Vagina (tissue), 2 donors: ENCODE measurements around the gene LHB. TPM values are rescaled to one million over a fixed set of nuclear protein-coding genes. Genes with fewer than 3 reads are reported as not detected.
A peak's percentile ranks its signal among the peaks of the same experiment; 100 is the strongest.
"Not testable (repeated sequence)": the region's sequence is repeated elsewhere in the genome, so short reads cannot be mapped to it uniquely, and the experiment has no call there.

Experiments used
- DNase-seq, 2 donors: peaks; one replicate each; pipeline ENCODE4 v3.0.0-alpha.2; 2017; ENCODE audit errors: extremely low spot score in 2 of 2
- H3K27ac ChIP-seq: fragments of 200-600 bp; sonication (generic); one replicate; pipeline ENCODE4 v1.5.1; 2019
- H3K27me3 ChIP-seq: fragments of 200-600 bp; sonication (generic); one replicate; pipeline ENCODE4 v1.5.1; 2019
- H3K36me3 ChIP-seq, 2 donors: fragments of 200-600 bp; sonication (generic); one replicate each; pipeline ENCODE4 v1.5.1; 2017 to 2019
- H3K4me1 ChIP-seq: fragments of 200-600 bp; sonication (generic); one replicate; pipeline ENCODE4 v1.5.1; 2019
- H3K4me3 ChIP-seq, 2 donors: fragments of 200-600 bp; sonication (generic); 1 replicate in 1 of 2; 2 replicates in 1 of 2; pipeline ENCODE4 v1.5.1; 2016 to 2019
- H3K9me3 ChIP-seq: fragments of 200-600 bp; sonication (generic); one replicate; pipeline ENCODE4 v1.5.1; 2019
- POLR2A ChIP-seq, 2 donors: fragments of 450-650 bp; IDR thresholded peaks; one replicate each; pipeline ENCODE4 v1.6.1; 2017; ENCODE audit warnings: antibody characterized with exemption in 2 of 2, mild to moderate bottlenecking in 2 of 2, moderate library complexity in 2 of 2
- POLR2AphosphoS5 ChIP-seq, 2 donors: sonication (generic); formaldehyde crosslinking; IDR thresholded peaks; one replicate each; pipeline ENCODE4 v1.9.0; 2017; ENCODE audit warnings: antibody characterized with exemption in 2 of 2, mild to moderate bottlenecking in 2 of 2, low read depth in 1 of 2; ENCODE audit not compliant: insufficient read depth in 1 of 2
- intact Hi-C: fragments of 100-400 bp; cut with DNase I; formaldehyde crosslinking; loops from one replicate; pipeline ENCODE4 v1.15.1; 2023
- total RNA-seq: library from RNA; depleted of rRNA; stranded (reverse); fragments of >200 nt; gene quantifications from one replicate; pipeline ENCODE4 v1.2.3, GENCODE V29; 2016
- TF ChIP-seq, protein P1 (sequence below), 3 experiments: fragments of 450-650 bp in 2 of 3; fragments of 200-600 bp in 1 of 3; sonication (generic) in 1 of 3; IDR thresholded peaks; one replicate each; pipeline ENCODE4 v1.5.1; 2017 to 2019; ENCODE audit warnings: antibody characterized with exemption in 3 of 3, mild to moderate bottlenecking in 2 of 3, moderate library complexity in 2 of 3

Gene LHB
- total RNA-seq, 1 donor from 2014 or later, result not detected

DNA sequence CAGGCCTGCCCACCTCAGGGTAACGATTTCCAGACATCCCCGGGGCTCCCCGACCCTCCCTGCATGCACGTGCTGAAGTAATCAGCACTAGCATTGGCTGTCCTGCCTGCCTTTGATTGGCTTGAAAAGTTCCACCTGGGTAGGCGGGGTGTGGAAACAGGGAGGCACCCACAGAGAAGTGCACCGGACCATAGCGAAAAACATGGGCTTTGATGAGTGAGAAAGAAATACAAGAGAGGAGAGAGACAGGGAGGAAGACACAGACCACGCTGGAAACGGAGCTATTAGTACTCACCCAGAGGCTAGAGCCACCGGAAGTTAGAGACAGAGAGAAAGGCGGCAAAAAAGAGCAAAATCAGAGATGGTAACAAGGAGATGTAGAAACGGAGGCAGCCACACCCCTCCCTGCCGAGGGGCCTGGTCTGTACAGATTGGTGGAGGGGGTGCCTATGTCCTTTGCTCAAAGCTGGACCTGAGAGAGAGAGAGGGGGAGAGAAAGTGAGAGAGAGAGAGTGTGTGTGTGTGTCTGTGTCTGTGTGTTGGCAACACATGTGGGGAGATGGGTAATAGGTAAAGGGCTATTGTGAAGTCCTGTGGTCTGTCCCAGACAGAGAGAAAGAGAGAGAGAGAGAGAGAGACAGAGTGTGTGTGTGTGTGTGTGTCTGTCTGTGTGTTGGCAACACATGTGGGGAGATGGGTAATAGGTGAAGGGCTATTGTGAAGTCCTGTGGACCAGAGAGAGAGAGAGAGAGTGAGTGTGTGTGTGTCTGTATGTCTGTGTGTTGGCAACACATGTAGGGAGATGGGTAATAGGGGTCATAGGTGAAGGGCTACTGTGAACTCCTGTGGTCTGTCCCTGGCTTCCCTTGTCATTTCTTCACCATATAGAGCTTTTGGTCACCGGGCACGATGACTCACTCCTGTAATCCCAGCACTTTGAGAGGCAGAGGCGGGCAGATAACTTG lies 4.3 kb upstream of the LHB start:
- DNase-seq, result no peak
- Histone ChIP-seq H3K9me3 (no peaks in the 10 kb centered on the region), H3K4me1 (peaks cover 26% of the 10 kb centered on the region), H3K4me3 (no peak overlapping the region), H3K27ac (no peak overlapping the region), H3K27me3 (peaks cover 6% of the 10 kb centered on the region), H3K36me3 (no peaks in the 10 kb centered on the region)
- intact Hi-C loops, result no loop called here
- TF ChIP-seq, protein P1, sequence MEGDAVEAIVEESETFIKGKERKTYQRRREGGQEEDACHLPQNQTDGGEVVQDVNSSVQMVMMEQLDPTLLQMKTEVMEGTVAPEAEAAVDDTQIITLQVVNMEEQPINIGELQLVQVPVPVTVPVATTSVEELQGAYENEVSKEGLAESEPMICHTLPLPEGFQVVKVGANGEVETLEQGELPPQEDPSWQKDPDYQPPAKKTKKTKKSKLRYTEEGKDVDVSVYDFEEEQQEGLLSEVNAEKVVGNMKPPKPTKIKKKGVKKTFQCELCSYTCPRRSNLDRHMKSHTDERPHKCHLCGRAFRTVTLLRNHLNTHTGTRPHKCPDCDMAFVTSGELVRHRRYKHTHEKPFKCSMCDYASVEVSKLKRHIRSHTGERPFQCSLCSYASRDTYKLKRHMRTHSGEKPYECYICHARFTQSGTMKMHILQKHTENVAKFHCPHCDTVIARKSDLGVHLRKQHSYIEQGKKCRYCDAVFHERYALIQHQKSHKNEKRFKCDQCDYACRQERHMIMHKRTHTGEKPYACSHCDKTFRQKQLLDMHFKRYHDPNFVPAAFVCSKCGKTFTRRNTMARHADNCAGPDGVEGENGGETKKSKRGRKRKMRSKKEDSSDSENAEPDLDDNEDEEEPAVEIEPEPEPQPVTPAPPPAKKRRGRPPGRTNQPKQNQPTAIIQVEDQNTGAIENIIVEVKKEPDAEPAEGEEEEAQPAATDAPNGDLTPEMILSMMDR (IDR thresholded peaks at IDR 0.05), result no peak
- no peak for TF ChIP-seq POLR2AphosphoS5 (IDR thresholded peaks at IDR 0.05; ENCODE audit: insufficient read depth in 1 of 2, low read depth in 1 of 2)
- TF ChIP-seq POLR2A (IDR thresholded peaks at IDR 0.05), result no peak

DNA sequence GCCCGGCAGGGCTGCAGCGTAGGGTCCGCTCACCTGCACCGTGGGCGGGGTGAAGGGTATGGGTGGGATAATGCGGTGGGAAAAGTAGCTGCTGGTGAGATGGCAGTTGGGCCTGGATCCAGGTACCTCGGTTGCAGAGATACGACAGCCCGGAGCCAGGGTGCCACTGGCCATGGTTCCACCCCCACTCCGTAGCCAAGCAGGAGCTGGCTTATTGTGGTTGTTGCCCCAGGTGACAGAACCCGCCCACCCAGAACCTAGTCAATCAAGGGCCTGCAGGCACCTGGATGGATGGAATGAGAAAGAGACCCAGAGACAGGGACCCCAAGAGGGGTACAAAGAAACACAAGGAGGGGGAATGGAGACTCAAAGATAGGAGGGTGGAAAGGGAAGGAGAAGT lies 3.5 kb upstream of the LHB start:
- Histone ChIP-seq H3K9me3 (no peaks in the 10 kb centered on the region), H3K4me1 (peaks cover 26% of the 10 kb centered on the region), H3K27ac (no peak overlapping the region), H3K4me3 (no peak overlapping the region), H3K36me3 (peaks cover 0 to 3% of the 10 kb centered on the region in 2 donors), H3K27me3 (peaks cover 6% of the 10 kb centered on the region)
- TF ChIP-seq, protein P1 (IDR thresholded peaks at IDR 0.05), result no peak
- no peak for TF ChIP-seq POLR2A (IDR thresholded peaks at IDR 0.05)
- TF ChIP-seq POLR2AphosphoS5 (IDR thresholded peaks at IDR 0.05; ENCODE audit: insufficient read depth in 1 of 2, low read depth in 1 of 2), result no peak
- no peak for DNase-seq
- intact Hi-C loops, result no loop called here

DNA sequence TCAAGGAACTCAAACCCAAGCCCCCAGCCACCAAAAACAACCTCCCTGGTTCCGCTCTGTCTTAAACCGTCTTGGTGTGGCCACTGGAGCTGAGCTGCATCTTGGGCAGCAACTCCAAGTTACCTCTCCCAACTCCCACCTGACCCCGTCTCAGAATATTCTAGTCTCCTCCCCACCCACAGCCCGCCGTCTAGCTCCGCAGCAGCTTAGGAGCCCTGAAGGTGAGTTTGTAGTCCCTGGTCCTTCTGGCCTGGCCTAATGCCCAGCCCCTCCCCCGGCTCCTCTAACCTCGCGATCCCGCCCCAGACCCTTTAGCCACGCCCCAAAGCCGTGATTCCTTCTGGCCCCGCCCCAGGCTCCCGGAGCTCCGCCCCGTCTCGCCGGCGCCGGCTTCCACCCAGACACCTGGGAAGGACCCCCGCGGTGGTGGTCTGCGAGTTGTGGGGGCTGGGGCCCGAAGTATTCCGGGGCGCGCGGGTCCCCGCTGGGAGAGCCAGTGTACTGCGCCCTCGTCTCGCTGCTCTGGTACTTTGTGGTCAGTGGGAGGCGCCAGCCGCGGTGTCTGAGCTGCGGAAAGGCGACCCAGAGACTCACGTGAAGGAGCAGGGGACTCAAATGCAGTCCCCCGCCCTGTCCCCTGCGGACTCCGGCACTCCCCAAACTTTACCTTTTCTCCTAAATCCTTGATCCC lies 2.5 kb upstream of the LHB start:
- Histone ChIP-seq H3K36me3 (peaks cover 0 to 8% of the 10 kb centered on the region in 2 donors), H3K27me3 (peaks cover 6% of the 10 kb centered on the region), H3K27ac (no peak overlapping the region), H3K9me3 (no peaks in the 10 kb centered on the region), H3K4me3 (peak overlapping the region; percentile 44 to 45), H3K4me1 (peaks cover 26% of the 10 kb centered on the region)
- intact Hi-C loops, result no loop called here
- DNase-seq, result no peak
- TF ChIP-seq POLR2A (IDR thresholded peaks at IDR 0.05) (no peak), POLR2AphosphoS5 (IDR thresholded peaks at IDR 0.05; ENCODE audit: insufficient read depth in 1 of 2, low read depth in 1 of 2) (peak in 1 of 2 donors; percentile 15)

DNA sequence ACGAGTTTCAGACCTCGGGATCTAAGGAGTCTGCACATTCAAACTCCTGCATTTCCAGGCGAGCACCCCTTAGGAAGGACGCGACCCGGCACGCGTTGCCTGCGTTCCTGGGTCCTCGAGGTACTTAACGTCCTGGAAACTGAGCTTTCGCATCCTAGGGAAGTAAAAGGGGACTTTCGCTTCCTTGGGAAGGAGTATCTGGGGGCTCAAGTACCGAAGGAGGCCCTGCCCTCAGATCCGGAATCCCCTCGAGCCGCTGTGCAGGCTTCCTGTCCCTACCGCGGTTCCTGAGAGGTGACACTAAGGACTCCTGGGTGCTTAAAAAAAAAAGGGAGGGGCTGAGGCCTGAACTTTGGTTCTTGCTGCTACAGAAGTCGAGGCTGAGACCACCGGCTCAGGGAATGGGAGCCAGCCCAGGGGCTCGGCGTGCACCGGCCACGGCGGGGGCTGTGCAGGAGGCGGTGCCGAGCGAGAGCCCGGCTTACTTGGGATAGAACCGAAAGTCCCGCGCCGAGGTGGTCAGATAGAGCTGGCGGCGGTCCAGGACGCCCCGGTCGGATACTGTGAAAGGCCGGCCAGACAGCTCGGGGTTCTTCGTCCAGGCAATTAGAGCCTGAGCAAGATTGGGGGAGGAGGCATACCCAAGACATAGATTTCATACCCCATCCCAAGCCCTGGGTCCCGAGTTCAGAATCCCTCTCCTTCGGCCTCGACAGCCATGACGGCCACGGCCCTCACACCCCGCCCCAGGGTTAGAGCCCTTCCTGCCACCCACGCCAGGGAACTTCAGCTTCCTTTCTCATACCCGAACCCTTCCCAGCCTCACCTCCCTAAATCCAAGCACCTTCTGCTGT lies 1.7 kb upstream of the LHB start:
- H3K36me3 ChIP-seq, H3K27me3 ChIP-seq, DNase-seq, H3K27ac ChIP-seq, intact Hi-C loops, H3K9me3 ChIP-seq: not testable (repeated sequence)
- Histone ChIP-seq H3K4me3 (peak overlapping the region; percentile 44 to 45), H3K4me1 (peaks cover 26% of the 10 kb centered on the region)

DNA sequence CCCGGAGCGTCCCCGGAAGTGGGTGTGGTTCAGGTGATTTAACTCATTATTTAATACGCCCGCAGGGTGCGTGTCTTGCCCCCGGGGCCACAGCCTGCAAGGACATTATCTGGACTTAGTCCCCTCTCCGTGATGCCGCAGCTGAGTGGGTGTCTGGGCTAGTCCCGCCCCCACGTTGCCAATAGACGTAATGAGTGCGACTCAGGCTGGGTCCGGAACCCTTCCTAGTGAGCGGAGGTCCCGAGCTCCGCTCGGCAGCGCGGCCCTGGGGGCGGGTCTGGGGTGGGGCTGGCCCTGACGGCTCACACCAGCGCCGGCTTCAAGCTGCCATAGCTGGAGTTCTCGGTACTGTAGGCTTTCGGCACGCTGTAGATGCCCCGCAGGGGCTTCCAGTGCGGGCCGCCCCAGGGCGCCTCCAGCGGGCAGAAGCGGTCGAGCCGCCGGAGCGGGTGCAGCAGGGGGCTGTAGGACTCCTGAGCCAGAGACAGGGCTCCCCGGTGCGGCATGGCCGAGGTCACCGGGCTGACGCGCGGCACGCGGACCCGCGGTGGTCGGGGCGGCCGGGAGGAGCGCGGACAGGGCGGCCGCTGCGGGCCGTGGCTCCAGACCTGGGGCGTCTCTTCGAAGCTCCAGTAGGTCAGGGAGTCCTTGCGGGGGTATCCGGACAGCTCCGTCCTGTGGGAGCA lies 918 bp upstream of the LHB start:
- DNase-seq, result no peak
- peaks cover 0 to 12% of the 10 kb centered on the region in 2 donors for H3K36me3 ChIP-seq
- H3K27me3 ChIP-seq, result peaks cover 6% of the 10 kb centered on the region
- peak overlapping the region; percentile 44 to 45 for H3K4me3 ChIP-seq
- peaks cover 26% of the 10 kb centered on the region for H3K4me1 ChIP-seq
- no peak overlapping the region for H3K27ac ChIP-seq
- no peaks in the 10 kb centered on the region for H3K9me3 ChIP-seq
- intact Hi-C loops, result no loop called here
- TF ChIP-seq, protein P1 (IDR thresholded peaks at IDR 0.05), result no peak
- no peak for TF ChIP-seq POLR2A (IDR thresholded peaks at IDR 0.05)
- no peak for TF ChIP-seq POLR2AphosphoS5 (IDR thresholded peaks at IDR 0.05; ENCODE audit: insufficient read depth in 1 of 2, low read depth in 1 of 2)
